HG03442 (cell line): Measurements from ENCODE around the gene ZNRF4.

Experiments
- ATAC-seq: cut with Tn5 transposase; IDR thresholded peaks from one replicate; pipeline ENCODE4 v1.9.1; 2021; ENCODE audit warnings: mild to moderate bottlenecking, moderate library complexity; ENCODE audit not compliant: unreplicated experiment

The ZNRF4 gene

GRCh38 chr19:5440299-5440698 lies 14.9 kb upstream of the ZNRF4 start:
- no peak for ATAC-seq

DNA sequence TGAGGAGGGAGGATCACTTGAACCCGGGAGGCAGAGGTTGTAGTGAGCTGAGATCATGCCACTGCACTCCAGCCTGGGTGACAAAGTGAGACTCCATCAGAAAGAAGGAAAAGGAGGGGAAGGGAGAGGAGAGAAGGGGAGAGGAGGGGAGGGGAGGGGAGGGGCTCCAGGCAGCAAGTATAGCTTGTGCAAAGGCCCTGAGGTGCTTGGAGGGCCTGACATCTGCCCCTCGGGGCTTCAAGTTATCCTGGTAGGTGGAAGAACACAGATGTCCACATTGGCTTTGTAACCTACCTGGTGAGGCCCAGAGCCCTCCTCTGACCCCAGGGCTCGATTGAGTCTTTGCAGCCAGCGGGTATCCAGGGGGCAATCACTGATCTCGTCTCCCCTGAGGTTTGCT lies 11.5 kb upstream of the ZNRF4 start:
- ATAC-seq: no peak

DNA sequence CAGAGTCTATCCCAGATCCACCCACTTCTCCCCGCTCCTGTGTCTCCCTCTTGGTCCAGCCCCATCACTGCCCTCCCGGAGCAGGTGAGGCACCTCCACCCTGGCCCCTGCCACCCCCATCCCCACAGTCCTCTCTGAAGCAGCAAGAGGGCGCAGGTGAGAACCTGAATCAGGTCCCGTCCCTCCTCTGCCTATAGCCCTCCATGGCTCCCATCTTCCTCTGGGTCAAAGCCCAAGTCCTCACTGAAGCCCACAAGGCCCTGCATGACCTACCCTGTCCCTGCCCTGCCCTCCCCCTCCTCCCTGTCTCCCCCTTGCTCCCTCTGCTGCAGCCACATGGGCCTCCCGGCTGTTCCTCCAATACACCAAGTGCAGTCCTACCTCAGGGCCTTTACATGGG lies 10.8 kb upstream of the ZNRF4 start:
- no peak for ATAC-seq

- no peak for ATAC-seq
These were observed 10.1 kb upstream of the ZNRF4 start for GRCh38 chr19:5445071-5445470.

DNA sequence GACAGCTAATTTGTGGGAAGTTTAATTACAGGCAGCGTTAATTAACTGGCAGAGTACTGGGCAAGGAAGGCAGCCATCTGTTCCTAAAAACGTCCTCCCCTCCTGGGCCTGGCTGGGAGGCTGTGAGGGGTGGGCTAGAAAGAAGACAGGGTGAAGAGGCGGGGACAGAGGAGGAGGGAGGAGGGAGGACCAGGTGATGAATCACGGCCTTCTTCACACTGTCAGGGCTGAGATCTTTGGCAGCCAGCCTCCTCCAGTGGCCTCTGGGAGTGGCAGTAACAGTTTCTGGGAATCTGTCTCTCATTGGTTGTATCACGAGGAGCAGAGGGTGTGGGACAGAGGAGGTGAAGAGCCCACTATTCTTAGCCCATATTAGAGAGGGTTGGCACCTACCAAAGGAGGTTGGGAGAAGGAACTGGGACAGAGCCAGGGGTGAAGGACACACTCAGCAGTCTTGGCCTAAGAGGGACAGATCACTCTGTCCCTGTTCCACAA lies 9.6 kb upstream of the ZNRF4 start:
- no peak for ATAC-seq

DNA sequence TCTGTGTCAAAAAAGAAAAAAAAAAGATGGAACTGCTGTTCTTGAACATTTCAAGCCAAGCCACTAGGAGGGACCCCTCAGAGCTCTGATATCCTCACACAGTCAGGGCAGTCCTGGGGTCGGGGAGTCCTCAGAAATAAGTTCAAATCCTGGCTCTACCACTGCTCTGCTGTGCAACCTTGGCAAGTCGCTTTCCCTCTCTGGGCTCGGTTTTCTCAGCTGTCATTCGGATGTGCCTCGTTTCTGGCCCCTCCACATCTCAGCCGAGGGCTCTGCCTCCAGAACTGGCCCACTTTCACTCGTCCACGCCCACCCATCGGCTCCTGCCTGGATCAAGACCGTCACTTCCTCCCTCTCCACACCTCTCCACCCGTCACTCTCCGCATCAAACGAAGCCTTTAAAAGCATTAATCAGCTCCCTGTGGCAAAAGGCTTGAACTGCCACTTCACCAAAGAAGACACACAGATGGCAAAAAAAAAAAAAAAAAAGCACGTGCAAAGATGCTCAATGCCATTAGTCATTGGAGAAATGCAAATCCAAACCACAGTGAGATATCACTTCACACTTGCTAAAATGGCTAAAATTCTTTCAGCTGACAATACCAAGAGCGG lies 7.4 kb upstream of the ZNRF4 start:
- ATAC-seq: no peak

DNA sequence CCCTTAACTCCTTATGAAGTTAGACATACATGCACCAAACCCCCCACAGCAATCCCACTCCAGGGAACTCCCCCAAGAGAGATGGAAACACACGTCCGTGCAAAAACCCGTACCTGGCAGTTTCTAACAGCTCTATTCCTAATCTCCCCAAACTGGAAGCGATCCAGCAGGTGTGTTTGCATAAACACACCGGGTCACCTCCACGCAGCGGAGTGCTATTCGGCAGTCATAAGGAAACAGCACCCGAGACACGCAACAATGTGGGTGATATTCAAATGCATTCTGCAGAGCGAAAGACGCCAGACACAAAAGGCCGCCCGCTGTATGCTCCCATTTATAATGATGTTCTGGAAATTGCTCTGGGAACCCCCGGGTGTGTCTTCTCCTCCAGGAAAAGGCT lies 6.8 kb upstream of the ZNRF4 start:
- no peak for ATAC-seq

DNA sequence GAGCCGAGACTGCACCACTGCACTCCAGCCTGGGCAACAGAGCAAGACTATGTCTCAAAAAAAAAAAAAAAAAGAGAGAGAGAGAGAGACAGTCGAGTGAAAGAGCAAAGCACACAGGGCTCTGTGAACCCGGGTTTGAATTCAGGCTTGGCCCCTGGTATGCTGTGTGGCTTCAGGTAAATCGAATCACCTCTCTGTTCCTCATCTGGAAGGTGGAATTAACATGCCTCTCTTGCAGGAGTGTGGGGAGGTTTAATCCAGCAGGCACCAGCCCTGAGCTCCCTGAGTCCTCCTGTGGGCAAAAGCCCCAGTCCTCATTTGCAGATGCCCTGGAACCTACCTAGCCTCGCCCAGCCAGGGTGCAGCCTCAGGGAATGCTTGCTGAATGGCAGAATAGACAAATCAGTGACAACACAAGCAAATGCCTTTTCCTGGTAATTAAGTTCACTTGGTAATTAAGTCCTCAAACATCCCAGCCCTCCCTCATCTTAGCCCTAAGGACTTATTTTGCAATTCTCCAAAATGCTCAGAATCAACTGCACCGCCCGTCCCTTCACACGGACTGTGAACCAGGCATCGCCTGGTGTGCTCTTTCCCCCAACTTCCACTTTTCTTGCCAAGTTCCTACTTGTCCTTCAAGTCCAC lies 4.6 kb upstream of the ZNRF4 start:
- ATAC-seq: no peak

DNA sequence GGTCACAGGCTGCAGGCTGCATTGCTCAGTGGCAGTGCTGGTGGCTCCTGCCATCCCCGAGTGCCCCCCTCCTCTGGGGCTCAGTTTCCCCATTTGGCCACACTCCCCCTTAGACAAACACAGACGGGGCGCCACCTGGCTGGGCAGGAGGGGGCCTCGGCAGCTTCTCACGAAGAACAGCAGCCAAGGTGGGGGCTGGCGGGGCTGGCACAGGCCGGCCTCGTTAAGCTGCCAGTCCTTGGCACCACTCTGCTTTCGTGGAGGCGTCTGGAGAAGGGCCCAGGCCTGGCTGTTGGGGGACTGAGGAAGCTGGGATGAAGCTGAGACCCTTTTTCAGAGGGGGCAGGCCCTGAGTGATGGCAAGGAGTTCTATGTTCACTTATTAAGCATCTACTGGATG lies 3.7 kb upstream of the ZNRF4 start:
- ATAC-seq: no peak

DNA sequence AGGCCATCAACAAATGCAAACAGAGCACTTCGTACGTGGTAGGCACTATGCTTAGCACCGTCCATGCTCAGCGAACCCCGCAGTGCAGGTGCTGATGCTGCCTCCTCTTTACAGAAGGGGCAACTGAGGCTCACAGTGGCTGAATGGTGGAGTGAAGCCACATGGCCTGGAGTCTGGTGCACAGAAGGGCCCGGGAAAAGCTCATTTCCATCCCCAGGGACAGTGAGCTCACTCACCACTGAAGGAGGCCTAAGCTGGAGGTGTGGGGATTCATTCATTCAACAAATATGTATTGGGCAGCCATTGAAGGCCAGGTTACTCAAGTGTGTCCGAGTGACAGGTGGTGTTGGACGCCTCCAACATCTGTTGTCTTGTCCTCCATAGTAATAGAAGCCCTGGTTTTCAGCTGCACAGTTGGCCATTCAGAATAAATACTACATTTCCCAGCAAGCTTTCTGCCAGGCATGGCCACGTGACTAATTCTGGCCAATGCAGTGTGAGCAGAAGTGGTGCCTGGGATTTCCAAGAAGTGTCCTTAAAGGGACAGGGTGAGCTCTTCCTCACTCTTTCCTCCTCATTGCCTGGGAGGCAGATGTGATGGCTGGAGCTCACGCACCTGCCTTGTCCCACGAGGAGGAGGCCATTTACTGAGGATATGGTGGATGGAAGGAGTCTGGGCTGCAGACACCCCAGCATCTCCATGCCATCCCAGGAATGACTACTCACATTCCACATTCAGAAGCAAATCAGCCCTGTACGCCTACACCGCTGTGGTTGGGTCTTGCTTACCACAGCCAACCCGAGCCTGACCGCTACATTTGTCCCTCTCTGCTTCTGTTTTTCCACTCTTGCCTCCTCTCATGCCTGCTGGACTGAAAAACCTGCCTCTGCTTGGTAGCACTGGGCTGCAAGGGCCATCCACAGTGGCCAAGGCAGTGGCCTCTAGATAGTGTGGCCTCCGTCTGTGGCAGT lies 2.3 kb upstream of the ZNRF4 start:
- ATAC-seq: no peak

- no peak for ATAC-seq
These were observed 474 bp upstream of the ZNRF4 start for GRCh38 chr19:5454743-5455142.

GRCh38 chr19:5456130-5456840 lies 1.1 kb downstream of the ZNRF4 start:
- ATAC-seq: no peak

- ATAC-seq: no peak
These were observed 1.6 kb downstream of the ZNRF4 start for GRCh38 chr19:5456841-5457200.

GRCh38 chr19:5457709-5458108 lies 2.5 kb downstream of the ZNRF4 start:
- ATAC-seq: no peak

DNA sequence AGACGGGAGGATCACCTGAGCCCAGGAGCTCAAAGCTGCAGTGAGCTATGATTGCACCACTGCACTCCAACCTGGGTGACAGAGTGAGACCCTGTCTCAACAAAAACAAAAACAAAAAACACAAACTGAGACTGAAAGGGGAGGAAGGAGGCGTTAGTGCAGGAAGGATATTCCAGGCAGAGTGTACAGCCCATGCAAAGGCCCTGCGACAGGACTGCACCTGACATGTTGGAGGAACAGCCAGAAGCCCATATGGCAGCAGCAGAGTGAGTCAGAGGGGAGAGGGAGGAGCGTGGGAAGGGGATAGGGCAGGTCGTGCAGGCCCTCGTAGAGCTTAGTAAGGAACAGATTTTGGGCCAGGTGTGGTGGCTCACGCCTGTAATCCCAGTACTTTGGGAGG lies 3.2 kb downstream of the ZNRF4 start:
- no peak for ATAC-seq

DNA sequence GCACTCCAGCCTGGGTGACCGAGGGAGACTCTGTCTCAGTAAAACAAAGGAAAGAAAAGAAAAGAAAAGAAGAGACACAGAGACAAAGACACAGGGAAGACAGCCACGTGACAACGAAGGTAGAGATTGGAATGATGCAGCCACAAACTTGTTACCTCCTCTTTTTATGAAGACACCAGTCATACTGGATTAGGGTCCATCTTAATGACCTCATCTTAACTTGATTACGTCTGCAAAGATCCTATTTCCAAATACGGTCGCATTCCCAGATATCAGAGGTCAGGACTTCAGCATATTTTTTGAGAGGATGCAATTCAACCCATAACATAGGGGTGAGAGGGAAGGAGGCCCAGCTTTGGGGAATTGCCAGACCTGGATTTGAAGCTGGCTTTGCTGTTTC lies 4.1 kb downstream of the ZNRF4 start:
- ATAC-seq: no peak

GRCh38 chr19:5460748-5461147 lies 5.5 kb downstream of the ZNRF4 start:
- ATAC-seq: no peak

DNA sequence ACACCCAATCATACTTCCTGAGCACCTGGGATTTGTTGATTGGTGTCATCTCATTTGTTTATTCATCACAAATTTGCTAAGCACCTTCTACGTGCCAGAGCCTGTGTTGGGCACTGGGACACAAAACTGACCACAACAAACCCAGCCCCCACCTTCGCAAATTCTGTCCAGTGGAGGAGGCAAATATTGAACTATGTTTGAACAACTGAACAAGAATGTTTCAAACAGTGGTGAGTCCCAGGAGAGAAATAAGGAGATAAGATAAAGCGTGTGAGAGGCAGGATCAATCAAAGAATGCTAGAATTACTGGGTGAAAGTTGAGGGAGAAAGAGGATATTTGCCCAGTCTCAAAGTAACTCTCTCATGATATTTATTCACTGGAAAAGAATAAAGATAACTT lies 8.7 kb downstream of the ZNRF4 start:
- no peak for ATAC-seq

DNA sequence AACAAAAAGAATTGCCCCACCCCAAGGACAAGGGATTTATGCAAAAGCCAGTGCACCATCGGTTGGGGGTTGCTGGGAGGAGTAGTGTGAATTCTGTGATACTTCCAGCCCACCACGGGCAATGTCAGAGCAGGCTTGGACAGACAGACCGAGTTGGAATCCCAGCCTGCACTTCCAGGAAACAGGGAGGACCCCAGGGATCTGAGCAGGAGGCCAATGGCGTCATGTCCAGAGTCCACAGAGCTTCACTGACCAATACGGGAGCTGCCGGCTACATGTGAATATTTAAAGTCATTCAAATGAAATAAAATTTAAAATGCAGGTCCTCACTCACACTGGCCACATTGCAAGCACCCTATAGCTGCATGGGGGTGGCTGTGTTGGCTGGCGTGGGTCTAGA lies 10.9 kb downstream of the ZNRF4 start:
- no peak for ATAC-seq

DNA sequence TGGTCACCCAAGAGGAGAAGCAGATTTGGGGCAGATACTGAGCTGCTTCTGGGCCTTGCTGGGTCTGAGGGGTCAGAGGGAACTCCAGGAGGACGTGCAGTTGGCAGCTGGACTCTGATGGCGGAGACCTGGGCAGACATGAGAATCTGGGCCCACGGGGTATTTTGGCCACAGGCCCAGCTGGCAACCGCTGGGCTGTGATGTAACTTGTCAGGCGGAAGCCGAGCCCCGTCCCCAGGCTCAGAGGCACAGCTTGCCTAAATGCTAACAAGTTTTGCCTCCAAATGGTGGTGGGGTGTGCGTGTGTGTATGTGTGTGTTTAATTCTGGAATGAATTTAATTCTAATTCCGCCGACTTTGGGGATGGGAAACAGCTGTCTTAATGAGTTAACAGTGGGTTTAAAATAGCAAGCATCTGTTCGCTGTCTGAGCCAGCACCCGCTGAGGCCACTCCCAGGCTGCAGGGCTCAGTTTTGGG lies 11.6 kb downstream of the ZNRF4 start:
- no peak for ATAC-seq

GRCh38 chr19:5470264-5470671 lies 15.1 kb downstream of the ZNRF4 start:
- ATAC-seq: no peak
